NT2/D1 (cell line): ENCODE data around the gene REG4.

Experiments
- YY1 ChIP-seq: IDR thresholded peaks from 2 replicates; pipeline ENCODE4 v1.6.1; 2011; ENCODE audit not compliant: insufficient read length, insufficient read depth
- ZNF274 ChIP-seq: IDR thresholded peaks from 2 replicates; pipeline ENCODE4 v1.6.1; 2011; ENCODE audit warnings: mild to moderate bottlenecking, low read depth, low read length

GRCh38 chr1:119768778-119769177, 42.5 kb downstream of the REG4 start, which contains the start of gene HMGCS2:
- TF ChIP-seq ZNF274 (no peak), YY1 (no peak)
